ENCODE measurements around the gene SERPINB11.
"Not testable (repeated sequence)": the region's sequence is repeated elsewhere in the genome, so short reads cannot be mapped to it uniquely, and the experiment has no call there.

Gene SERPINB11, protein sequence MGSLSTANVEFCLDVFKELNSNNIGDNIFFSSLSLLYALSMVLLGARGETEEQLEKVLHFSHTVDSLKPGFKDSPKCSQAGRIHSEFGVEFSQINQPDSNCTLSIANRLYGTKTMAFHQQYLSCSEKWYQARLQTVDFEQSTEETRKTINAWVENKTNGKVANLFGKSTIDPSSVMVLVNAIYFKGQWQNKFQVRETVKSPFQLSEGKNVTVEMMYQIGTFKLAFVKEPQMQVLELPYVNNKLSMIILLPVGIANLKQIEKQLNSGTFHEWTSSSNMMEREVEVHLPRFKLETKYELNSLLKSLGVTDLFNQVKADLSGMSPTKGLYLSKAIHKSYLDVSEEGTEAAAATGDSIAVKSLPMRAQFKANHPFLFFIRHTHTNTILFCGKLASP

DNA sequence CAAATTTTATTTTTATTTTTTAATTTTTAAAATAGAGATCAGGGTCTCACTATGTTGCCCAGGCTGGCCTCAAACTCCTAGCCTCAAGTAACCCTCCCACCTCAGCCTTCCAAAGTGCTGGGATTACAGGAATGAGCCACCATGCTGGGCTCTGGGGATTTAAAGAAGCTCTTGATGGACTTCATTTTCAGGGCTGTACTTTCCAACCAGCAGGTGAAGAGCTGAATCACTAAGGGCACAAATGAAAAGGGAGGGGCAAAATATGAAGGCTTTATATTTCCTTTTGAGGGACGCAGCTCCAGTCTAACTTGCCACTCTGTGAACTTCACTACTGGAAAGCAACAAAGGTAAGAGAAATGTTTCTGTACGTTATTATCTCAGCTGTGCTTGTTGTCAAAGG lies at the start of gene SERPINB11:
SERPINB11 (plus strand) TSS at position 301 of the 400 bp plus-strand sequence. CDS start 7,234 bp downstream, outside the sequence.
- DNase-seq (ENCODE audit: low spot score), result no peak

DNA sequence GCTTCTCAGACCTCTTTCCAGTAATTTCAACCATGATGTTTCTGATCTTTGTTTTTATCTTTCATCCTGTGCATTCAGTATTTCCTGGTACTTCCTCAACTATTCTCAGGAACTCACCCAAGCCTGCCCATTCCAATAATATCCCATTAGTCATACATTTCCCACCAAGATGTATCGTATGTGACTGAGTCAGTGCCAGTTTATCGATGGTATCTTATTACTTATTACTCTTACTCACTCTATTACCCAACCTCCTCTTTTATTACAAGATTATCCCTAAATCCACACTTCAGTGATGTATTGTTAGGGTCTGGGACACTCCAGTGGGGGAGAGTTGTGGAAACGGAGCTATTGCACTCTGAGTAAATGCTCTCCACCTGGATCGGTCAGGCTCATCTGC lies 43.8 kb upstream of the SERPINB11 start:
- not testable (repeated sequence) for DNase-seq (ENCODE audit: low spot score)

DNA sequence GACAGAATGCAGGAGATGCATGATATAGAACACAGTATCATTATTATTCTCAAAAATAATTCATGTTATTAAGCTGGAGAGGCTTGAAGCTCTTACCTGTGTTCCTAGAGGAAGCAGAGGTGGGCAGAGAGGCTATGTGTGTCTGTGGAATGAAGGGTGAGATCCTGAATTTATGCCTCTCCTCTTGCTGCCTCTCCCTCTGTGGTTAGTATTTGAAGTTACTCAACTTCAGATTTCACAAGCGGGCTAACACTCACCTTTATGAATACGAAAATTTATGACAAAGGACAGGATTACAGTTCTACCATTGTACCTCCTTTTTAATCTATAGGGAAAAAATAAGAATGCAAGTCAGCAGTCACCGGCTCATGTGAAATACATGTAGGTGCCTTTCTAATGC lies 41.0 kb upstream of the SERPINB11 start, which contains the start of gene SERPINB3:
SERPINB3 (minus strand) TSS at position 144 of the 400 bp plus-strand sequence. CDS start 677 bp downstream, outside the sequence.
- DNase-seq (ENCODE audit: low spot score), result not testable (repeated sequence)

DNA sequence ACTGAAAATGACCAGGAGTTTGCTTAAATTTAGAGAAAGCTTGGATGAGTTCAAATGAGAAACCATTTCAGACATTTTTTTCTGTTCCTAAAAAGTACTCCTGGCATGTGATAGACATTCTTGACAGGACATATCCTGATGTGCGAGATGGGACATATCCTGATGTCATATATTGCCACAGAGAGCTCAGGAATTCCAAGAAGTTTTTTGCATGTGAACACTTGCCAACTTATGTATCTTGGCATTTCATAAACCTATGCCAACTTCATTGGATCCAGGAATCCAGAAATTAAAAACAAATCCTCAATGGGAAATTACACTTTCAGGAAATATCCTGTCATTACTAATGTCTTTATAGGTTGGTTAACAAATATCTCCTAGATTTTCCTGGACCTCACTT lies 38.2 kb upstream of the SERPINB11 start:
- no peak for DNase-seq (ENCODE audit: low spot score)

DNA sequence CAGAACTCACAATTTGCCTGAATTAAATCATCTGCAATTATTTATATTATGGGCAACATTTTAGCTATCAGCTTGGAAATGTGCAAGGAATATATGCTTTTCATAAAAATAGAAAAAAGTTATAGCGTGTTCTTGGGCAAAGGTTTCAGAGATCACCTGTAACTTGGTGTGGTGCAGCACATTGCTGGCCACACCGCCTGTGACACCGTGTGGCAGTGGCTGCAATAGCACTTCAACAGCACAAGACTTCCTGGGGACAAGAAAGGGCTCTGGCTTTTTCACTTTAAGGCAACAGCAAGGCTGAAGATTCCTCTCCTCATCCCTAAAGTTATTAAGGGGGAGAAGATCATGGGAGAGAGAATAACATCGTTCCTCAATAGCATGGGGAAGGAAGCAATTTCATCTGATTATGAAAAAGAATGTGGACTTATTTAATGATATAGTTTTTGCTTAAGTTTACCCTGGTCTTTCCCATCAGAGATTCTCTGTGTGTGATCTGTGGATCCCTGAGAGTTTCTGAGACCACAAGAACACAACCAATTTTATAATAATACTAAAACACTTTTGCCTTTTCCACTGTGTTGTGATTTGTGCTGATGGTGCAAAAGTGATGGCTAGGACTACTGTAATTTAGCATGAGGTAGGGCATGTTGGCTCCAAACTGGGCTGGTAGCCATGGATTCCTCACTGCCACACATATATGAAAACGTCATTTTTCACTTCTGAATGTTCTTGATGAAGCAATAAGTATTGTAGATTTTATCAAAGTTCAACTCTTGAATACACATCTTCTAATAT lies 26.0 kb upstream of the SERPINB11 start:
- no peak for DNase-seq (ENCODE audit: low spot score)

DNA sequence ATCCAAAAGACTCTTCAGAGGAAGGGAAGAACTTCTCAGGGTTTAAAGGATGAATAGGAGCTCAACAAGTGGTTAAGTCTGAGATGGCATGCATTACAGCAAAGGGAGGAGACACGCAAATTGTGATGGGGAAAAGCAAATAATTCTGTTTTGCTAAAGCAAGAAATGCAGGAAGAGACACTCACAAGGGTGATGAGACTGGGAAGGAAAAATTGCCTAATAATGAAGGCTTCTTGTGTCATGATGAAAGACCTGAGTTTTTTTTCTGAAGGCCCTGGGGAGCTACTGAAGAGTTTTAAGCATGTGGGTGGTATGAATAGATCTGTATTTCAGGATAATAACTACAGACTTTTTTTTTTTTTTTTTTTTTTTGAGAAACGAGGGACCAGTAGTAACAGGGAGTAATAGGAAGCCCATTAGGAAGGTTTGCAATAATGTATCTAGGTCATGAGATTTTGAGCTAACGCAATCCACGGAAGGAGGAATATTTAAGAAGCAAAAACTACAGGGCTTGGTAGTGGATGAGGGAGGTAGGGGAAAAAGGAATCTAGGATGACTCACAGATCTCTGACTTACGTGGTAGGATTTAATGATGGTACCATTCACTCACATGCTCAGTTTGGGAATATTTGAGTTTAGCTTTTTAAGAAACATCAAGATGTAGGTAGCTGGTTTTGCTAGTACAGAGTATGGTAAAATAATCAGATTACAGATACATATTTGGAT lies 25.1 kb upstream of the SERPINB11 start:
- DNase-seq (ENCODE audit: low spot score), result no peak

DNA sequence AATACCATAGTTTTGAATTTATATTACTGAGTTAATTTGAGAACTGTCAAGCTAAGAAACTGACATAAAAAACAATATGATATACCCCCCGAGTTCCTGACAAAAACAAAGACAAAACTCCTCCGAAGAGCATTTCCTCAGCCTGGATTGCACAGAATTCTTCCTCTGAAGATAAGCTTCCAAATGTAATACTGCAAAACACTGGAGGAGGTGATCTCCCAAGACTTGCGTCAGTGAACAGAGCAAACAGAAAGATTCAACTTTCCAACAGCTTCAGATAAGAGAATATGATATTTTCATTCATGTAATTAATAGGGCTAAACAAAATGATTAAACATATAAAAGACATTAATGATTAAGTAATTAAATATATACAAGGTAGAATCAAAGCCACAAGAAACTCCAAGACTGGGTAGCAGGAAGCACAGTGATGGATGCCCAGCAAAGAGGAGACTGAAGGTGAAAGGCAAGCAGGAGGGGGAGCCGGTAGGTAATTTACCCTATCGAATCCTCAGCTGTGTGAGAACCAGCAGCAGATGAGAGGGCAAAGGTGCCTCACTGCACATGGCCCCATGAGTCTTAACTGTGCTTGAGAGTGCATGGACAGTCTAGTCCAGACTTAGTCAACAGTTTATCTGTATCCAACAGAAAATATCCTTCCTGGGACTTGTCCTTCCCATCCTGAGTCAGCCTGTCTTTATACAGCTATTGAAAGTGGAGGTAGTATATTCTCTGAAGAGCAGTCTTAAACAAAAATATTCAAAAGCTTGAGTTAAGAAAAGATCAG lies 22.7 kb upstream of the SERPINB11 start:
- no peak for DNase-seq (ENCODE audit: low spot score)

DNA sequence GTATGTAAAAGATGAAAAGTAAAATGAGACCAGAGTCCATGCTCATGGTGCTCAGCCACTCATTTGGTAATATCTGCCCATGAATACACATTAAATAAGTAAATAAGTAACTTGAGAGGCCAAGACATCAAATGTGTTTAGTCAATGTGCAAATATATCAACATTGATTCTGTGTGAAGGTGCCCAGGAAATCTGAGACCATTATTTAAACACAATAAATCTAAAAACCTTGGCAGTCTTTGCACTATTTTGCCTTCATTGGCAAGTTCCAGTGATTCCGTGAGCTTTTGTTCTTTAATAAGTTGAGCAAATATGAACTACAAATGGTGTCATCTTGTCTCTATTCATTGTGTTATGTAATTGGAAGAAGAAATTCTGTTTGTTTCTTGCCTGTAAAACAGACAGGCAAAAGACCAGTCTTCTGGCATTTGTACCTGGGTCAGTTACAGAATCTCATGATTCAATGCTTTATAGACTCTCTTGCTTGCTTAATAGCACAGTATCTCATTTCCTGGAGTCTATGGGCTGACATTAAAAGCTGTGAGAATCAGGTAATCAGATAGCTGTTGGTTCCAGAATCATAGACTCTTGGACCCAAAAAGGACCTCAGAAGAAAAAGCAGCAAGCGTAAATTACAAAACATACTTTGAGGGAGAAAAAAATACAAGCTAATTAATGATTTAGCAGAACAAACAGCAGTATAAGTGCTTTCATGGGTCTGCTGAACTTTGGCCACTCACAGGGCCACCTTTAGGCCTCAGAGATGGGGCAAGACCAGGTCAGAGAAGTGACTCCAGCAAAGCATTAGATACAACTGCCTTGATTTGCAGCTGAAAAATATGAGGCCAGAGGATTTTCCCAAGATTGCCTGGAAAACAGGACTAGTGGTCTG lies 21.1 kb upstream of the SERPINB11 start:
- no peak for DNase-seq (ENCODE audit: low spot score)

DNA sequence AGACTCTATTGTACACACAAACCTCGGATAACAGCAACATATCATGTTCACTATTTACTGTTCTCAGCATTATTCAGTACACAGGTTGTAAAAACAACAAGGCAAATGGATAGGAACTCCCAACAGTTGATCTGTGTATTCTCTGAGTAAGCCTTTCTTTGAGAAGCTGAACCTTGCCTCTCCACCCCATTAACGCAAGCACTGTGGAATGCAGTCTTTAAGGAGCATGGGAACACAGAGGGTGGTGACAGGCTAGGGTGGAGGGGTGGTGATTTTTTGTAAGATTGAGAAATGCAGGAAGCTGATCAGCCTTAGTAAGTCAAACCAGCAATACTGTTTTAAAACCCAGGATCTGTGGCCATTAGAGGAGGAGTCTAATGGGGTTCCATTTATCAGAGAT lies 19.6 kb upstream of the SERPINB11 start:
- no peak for DNase-seq (ENCODE audit: low spot score)

DNA sequence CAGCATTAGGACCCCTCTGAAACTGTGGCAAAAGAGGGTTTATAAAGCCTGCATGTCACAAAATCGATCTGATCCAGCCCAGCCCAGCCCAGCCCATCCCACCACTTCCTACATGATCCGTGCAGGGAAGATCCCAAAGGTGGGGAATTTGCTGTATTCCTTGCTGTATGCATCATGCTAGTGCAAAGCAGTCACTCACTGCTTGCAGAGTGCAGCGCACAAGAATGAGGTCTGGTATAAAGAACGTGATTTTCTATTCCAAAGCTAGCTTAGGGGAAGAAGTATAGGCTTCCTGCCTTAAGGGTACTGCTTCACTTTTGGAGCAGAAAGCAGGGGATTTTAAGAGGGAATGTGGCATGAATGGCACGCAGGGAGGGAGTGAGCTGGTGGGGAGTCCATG lies 18.9 kb upstream of the SERPINB11 start:
- no peak for DNase-seq (ENCODE audit: low spot score)

DNA sequence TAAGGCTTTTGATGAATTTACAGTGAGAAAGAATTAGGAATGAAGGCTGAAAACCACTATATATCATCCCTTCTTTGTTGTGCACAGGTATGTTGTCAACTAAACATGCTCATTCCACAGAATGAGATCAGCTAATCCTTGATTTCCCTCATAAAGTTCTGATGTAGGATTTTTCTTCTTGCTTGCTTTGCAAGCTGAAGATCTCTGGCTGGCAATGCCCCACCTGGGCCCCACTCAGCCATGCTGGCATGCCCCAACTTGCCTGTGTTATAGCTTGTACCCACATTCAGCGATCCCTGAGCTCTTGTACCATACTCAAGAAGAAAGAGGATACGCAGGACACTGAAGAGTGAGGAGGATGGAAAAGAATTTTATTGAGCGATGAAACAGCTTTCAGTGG lies 18.0 kb upstream of the SERPINB11 start:
- no peak for DNase-seq (ENCODE audit: low spot score)

DNA sequence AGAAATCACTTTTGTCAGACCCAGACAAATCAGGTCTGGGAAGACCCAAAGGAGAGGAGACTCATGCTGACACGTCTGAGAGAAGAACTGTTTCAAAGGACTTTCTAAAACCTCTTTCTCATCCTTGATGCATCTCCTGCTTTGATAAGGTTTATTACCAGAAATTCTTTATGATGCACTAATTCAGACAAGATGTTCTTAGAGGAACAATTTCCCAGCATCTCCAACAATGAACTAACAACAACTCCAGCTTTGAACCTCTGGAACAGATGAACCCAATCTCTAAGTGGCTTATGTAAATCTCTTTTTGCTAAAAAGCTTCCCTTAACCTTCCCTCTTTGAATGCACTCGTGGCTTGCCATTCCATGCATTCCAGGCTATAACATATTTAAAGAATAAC lies 15.9 kb upstream of the SERPINB11 start:
- no peak for DNase-seq (ENCODE audit: low spot score)

DNA sequence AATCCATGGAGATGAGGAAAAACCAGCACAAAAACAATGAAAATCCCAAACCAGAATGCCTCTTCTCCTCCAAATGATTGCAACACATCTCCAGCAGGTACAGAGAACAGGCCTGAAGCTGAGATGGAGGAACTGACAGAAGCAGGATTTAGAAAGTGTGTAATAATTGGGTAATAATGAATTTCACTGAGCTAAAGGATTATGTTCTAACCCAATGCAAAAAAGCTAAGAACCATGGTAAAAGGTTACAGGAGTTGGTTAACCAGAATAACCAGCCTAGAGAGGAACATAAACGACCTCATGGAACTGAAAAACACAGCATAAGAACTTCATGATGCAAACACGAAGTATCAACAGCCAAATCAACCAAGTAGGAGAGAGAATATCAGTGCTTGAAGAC lies 13.7 kb upstream of the SERPINB11 start:
- no peak for DNase-seq (ENCODE audit: low spot score)

DNA sequence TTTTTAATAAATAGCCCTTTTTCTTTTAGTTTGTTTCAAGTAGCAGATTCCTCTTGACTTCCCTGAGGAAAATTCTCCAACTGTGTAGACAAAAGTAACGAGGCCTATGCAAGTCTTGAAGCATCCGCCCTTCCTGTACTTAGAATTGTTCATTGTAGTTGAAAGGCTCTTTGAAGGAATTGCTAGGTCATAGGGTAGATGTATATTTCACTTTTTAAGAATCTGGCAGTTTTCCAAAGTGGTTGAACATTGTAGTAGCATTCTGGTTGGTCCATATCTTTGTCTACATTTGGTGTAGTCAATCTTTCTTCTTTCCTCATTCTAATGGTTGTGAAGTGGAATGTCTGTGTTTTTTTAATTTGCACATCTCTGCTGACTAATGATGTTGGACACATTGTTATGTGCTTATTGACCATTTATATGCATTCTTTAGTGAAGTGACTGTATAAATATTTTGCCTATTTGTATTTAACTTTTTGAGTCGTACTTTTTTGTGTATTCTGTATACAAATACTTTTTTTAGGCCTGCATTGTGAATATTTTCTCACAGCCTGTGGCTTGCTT lies 5.6 kb upstream of the SERPINB11 start:
- DNase-seq (ENCODE audit: low spot score), result no peak

DNA sequence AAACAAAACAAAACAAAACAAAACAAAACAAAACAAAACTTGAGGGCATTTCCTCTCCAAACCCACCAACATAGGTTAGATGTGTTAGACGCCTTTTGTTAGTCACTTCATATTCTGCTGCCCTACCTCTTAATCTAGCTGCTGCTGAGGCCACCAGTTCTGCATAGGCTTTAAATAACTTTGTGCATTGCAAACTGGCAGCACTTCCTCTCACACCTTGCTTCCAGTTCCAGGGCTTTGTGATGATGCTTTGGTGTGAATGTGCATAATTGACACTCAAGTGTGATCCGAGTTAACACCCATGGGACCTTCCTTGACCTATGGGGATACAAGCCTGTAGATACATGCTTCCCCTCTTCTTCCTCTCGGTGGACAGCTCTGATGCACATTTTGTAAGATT lies 2.3 kb upstream of the SERPINB11 start:
- no peak for DNase-seq (ENCODE audit: low spot score)

DNA sequence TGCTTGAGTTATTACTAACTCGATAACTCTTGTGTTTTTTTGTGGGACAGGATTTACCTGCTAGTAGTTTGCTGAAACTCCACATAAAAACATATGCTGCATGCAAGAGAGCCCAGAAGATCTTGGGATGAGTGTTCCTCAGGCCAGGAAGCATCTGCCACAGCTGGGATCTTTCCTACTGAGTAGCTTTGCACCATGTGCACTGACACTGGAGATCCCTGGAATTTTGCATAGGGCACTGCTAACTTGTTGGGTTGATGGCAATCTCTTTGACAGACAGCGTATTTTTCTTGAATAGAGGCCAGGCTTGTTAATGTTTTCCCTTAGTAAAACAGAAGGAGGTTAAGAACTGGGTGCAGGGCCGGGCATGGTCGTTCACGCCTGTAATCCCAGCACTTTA lies 808 bp upstream of the SERPINB11 start:
- DNase-seq (ENCODE audit: low spot score), result no peak

DNA sequence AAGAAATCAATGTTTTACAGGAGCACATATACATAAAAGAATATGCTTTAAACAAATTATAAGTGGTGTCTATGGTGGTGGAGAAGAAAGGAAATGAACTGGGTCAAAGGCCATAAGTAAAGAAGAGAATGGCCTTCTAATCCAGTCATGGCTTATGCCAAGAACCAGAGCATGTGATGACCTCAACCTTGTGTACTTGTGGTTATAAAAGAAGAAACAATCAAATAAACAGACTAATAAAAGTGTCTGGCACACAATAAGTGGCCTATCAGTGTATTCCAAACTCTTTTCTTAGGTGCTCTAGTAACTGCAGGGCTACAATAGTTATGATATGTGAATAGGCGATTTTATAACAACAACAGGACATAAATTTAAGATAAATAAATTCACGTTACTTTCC lies 2.6 kb downstream of the SERPINB11 start:
- no peak for DNase-seq (ENCODE audit: low spot score)

DNA sequence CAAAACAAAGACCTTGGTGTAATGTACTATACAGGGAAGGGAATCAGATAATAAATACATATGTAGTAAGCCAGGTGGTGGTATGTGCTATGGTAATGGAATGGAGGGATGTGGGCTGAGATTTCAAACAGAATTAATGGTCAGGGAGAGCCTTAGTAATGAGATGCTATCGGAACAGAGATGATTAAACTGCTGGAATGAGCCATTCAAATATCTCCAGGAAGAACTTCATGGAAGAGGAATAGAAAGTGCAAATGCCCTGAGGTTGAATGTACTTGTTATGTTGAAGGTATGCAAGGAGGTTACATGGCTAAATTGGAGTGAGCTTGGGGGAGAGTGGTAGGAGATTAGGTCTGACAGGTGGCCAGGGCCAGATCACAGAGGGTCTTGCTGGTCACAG lies 5.1 kb downstream of the SERPINB11 start:
- DNase-seq (ENCODE audit: low spot score), result no peak

DNA sequence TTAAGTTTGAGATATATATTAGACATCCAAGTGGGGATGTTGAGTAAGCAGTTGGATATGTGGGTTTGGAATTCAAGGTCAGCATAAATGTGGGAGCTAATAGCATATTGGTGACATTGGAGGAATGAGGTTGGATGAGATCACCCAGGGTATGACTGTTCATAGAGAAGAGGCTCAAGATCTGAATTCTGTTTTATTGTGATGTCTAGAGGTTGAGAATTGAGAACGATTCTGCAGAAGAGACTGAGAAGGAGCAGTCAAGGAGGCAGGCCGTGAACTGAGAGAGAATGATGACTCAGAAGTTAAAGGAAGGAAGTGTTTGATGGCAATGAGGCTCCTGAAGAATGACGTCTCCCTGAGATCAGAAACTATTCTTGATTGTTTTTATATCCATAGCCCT lies 5.9 kb downstream of the SERPINB11 start:
- no peak for DNase-seq (ENCODE audit: low spot score)

All from hematopoietic multipotent progenitor cell treated with erythropoietin and hydrocortisone succinate and interleukin-3 and kit ligand, for 17 days (in vitro differentiated cells).